ENCODE measurements around the gene BCLAF1. TPM values are rescaled to one million over a fixed set of nuclear protein-coding genes. Genes with fewer than 3 reads are reported as not detected.

The BCLAF1 gene
- total and polyA plus RNA-seq, 9 of the 15 experiments (the other 6 are each of a cell fraction or from before 2014, with no cell fraction given) = 65.4 to 286 (median 165) TPM

DNA sequence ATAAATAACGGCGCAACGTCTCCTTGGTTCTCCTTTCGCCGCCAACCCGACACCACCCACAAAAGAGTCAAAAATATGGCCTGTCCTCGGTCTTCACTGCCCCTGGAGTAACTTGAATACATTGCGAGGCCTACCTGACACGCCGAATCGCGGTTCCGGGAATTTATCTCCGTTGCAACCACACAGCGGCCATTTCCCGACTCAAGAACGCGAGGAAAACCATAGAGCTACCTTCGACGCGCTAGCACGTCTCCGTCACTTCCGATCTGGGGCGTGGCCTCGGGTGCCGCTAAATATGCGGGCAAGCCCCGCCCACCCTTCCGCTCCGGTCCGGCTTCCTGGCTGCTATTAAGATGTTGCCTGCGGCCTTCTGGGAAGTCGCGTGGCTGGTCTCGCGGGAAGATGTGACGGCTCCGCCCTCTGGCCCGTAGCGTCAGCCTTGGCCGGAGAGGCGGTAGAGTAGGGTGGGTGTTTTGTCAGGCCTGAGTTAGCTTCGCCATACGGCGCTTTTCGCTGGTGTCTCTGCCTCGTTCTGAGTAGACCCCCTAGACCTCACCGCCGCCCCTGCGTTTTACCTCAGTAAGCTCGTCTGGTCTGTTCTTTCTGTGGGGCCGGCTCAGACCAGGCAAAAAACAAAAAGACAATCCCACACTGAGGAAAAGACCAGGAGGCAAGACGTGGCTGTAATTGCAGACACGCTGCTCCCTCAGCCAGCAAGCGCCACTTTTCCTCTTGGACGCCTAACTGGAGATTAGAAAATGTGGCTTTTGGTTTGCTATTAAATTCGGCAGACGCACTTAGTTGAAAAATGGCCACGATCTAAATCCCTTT, at the start of gene BCLAF1 (continued):
- TF ChIP-seq ZBTB17 (CRISPR knock-in tag; IDR thresholded peaks at IDR 0.05) (peak; percentile 90; the same call in 1 of the 2 replicates), ATF7 (IDR thresholded peaks at IDR 0.05) (peak; percentile 76), ZFP30 (CRISPR knock-in tag; IDR thresholded peaks at IDR 0.05; ENCODE audit: borderline replicate concordance) (peak; percentile 54; the same call in 1 of the 2 replicates), RUNX1 (IDR thresholded peaks at IDR 0.05; ENCODE audit: low read depth) (no peak), RNF2 (IDR thresholded peaks at IDR 0.05) (peak; percentile 84), ZNF444 (CRISPR knock-in tag; IDR thresholded peaks at IDR 0.05) (0 out of 2 replicates have a peak, but pooled peaks have one; percentile 65), CLOCK (CRISPR knock-in tag; IDR thresholded peaks at IDR 0.05; ENCODE audit: borderline replicate concordance) (no peak), NEUROD1 (IDR thresholded peaks at IDR 0.05; ENCODE audit: borderline replicate concordance, low read depth, low read length, partially characterized antibody) (peak; percentile 43), ATF1 (CRISPR knock-in tag; IDR thresholded peaks at IDR 0.05) (no peak), ATF1 (tag; IDR thresholded peaks at IDR 0.05) (peak; percentile 96), ETV1 (tag; conservative IDR thresholded peaks at IDR 0.05; ENCODE audit: low read depth) (peak; percentile 95), POLR2H (tag; IDR thresholded peaks at IDR 0.05; ENCODE audit: low read depth) (peak; percentile 98), ETV6 (IDR thresholded peaks at IDR 0.05; ENCODE audit: borderline replicate concordance in 1 of 2, low read depth in 2 of 2, low read length in 1 of 2) (no peak), ETV6 (CRISPR knock-in tag; IDR thresholded peaks at IDR 0.05; ENCODE audit: borderline replicate concordance) (0 out of 2 replicates have a peak, but pooled peaks have one; percentile 59), EWSR1 (IDR thresholded peaks at IDR 0.05; ENCODE audit: borderline replicate concordance, low read depth, partially characterized antibody) (no peak)
- TF ChIP-seq, protein P1, sequence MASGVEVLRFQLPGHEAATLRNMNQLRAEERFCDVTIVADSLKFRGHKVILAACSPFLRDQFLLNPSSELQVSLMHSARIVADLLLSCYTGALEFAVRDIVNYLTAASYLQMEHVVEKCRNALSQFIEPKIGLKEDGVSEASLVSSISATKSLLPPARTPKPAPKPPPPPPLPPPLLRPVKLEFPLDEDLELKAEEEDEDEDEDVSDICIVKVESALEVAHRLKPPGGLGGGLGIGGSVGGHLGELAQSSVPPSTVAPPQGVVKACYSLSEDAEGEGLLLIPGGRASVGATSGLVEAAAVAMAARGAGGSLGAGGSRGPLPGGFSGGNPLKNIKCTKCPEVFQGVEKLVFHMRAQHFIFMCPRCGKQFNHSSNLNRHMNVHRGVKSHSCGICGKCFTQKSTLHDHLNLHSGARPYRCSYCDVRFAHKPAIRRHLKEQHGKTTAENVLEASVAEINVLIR (CRISPR knock-in tag; IDR thresholded peaks at IDR 0.05) = peak; percentile 77
